Chondrocyte (in vitro differentiated cells): Measurements from ENCODE around the gene RASSF3. TPM values are rescaled to one million over a fixed set of nuclear protein-coding genes. Genes with fewer than 3 reads are reported as not detected.

Experiments
- DNase-seq: peaks from one replicate; pipeline ENCODE4 v3.0.0; 2021; ENCODE audit warnings: mixed read lengths, low spot score
- H3K27ac Mint-ChIP-seq: one replicate; pipeline ENCODE4 v1.8.0; 2021; ENCODE audit warnings: mild to moderate bottlenecking, moderate library complexity, mixed read lengths; ENCODE audit not compliant: unreplicated experiment
- H3K27me3 Mint-ChIP-seq: 2 replicates; pipeline ENCODE4 v1.8.0; 2021; ENCODE audit warnings: low read depth, mixed read lengths
- H3K36me3 Mint-ChIP-seq: 2 replicates; pipeline ENCODE4 v1.8.0; 2021; ENCODE audit warnings: low read depth, mixed read lengths
- H3K4me1 Mint-ChIP-seq: 2 replicates; pipeline ENCODE4 v1.8.0; 2021; ENCODE audit warnings: low read depth, mild to moderate bottlenecking, mixed read lengths
- H3K4me3 Mint-ChIP-seq: one replicate; pipeline ENCODE4 v1.8.0; 2021; ENCODE audit warnings: mild to moderate bottlenecking, moderate library complexity, mixed read lengths; ENCODE audit not compliant: unreplicated experiment
- H3K9me3 Mint-ChIP-seq: 2 replicates; pipeline ENCODE4 v1.8.0; 2021; ENCODE audit warnings: low read depth, mixed read lengths
- CTCF ChIP-seq: fragments of 200-600 bp; sonication (generic); IDR thresholded peaks from 2 replicates; pipeline ENCODE4 v1.5.0; 2021; ENCODE audit warnings: antibody characterized with exemption, mild to moderate bottlenecking, moderate library complexity
- total RNA-seq: library from RNA; stranded (reverse); gene quantifications from 3 replicates; pipeline ENCODE4 v1.2.1, GENCODE V29; 2021

The RASSF3 gene
- total RNA-seq, 1 donor from 2014 or later: 51.1 TPM

GRCh38 chr12:64678835-64679234 lies 68.5 kb downstream of the RASSF3 start:
- Mint-ChIP-seq H3K27me3 (no peaks in the 10 kb centered on the region), H3K27ac (peak overlapping the region; percentile 87), H3K4me3 (no peak overlapping the region), H3K36me3 (no peaks in the 10 kb centered on the region), H3K9me3 (no peaks in the 10 kb centered on the region), H3K4me1 (peaks cover 86% of the 10 kb centered on the region)
- TF ChIP-seq CTCF: no peak
- DNase-seq: no peak

- Mint-ChIP-seq H3K4me1 (peaks cover 80% of the 10 kb centered on the region), H3K4me3 (peak overlapping the region; percentile 21), H3K9me3 (no peaks in the 10 kb centered on the region), H3K27ac (peak overlapping the region; percentile 87), H3K36me3 (no peaks in the 10 kb centered on the region), H3K27me3 (no peaks in the 10 kb centered on the region)
- no peak for TF ChIP-seq CTCF
- no peak for DNase-seq
Observed at GRCh38 chr12:64679487-64680001, 69.2 kb downstream of the RASSF3 start.

GRCh38 chr12:64680235-64680634 lies 69.9 kb downstream of the RASSF3 start:
- no peak for TF ChIP-seq CTCF
- peaks cover 75% of the 10 kb centered on the region for H3K4me1 Mint-ChIP-seq
- H3K27me3 Mint-ChIP-seq: no peaks in the 10 kb centered on the region
- H3K4me3 Mint-ChIP-seq: peak overlapping the region; percentile 21
- H3K27ac Mint-ChIP-seq: peak overlapping the region; percentile 87
- no peaks in the 10 kb centered on the region for H3K36me3 Mint-ChIP-seq
- no peaks in the 10 kb centered on the region for H3K9me3 Mint-ChIP-seq
- no peak for DNase-seq

GRCh38 chr12:64681200-64682052 lies 71.1 kb downstream of the RASSF3 start:
- H3K27ac Mint-ChIP-seq: peak overlapping the region; percentile 27
- peaks cover 65% of the 10 kb centered on the region for H3K4me1 Mint-ChIP-seq
- peaks cover 2% of the 10 kb centered on the region for H3K36me3 Mint-ChIP-seq
- H3K27me3 Mint-ChIP-seq: no peaks in the 10 kb centered on the region
- no peak for DNase-seq
- no peak for TF ChIP-seq CTCF
- no peaks in the 10 kb centered on the region for H3K9me3 Mint-ChIP-seq
- no peak overlapping the region for H3K4me3 Mint-ChIP-seq

GRCh38 chr12:64682572-64683277 lies 72.4 kb downstream of the RASSF3 start:
- no peak overlapping the region for H3K27ac Mint-ChIP-seq
- H3K4me3 Mint-ChIP-seq: no peak overlapping the region
- H3K9me3 Mint-ChIP-seq: no peaks in the 10 kb centered on the region
- no peak for DNase-seq
- no peak for TF ChIP-seq CTCF
- H3K27me3 Mint-ChIP-seq: no peaks in the 10 kb centered on the region
- peaks cover 6% of the 10 kb centered on the region for H3K36me3 Mint-ChIP-seq
- H3K4me1 Mint-ChIP-seq: peaks cover 56% of the 10 kb centered on the region
